HepG2 (cell line): ENCODE results near the gene GMEB2. TPM values are rescaled to one million over a fixed set of nuclear protein-coding genes. Genes with fewer than 3 reads are reported as not detected.

Experiments
- ATAC-seq: fragments of 200-7000 bp; cut with Tn5 transposase; 3 replicates; pipeline ENCODE4 v1.9.1; 2020; ENCODE audit warnings: mild to moderate bottlenecking, moderate library complexity
- BruUV-seq: library from RNA; stranded (reverse); fragments of 400-500 nt; replicated peaks from 2 replicates; lab custom pipeline; 2021; lab: Mats Ljungman, UMichigan
- CTCF ChIA-PET: fragments of 300-600 bp; formaldehyde crosslinking; extraction: SDS; loops from one replicate; lab custom pipeline; 2021; ENCODE audit warnings: low total read pairs, inconsistent platforms, low intra/inter-chr PET ratio; lab: Yijun Ruan, JAX
- POLR2A ChIA-PET: fragments of 350-600 bp; sonication (Branson Sonifier 250); formaldehyde crosslinking; loops from one replicate; lab custom pipeline; 2020; ENCODE audit warnings: antibody characterized with exemption, inconsistent platforms; lab: Yijun Ruan, JAX
- DNase-seq: peaks from one replicate; pipeline ENCODE4 v3.0.0-alpha.2; 2015; ENCODE audit warnings: low spot score
- FAIRE-seq: peaks from 3 replicates; lab custom pipeline; 2011; peaks lifted over from hg19 to GRCh38; lab: Jason Lieb, UNC
- H2AFZ ChIP-seq: one replicate; pipeline ENCODE4 v1.6.1; 2011; ENCODE audit warnings: low read length, inconsistent platforms
- H3K27ac ChIP-seq: fragments of 300-600 bp; 3 replicates; pipeline ENCODE4 v1.8.0; 2011; ENCODE audit warnings: mixed run types, mild to moderate bottlenecking, mixed read lengths, low read length, inconsistent platforms; ENCODE audit not compliant: insufficient read depth; ENCODE audit errors: extremely low read length
- H3K27me3 ChIP-seq, 2 experiments: fragments of 200-600 bp in 1 of 2; 2 replicates in 1 of 2; 3 replicates in 1 of 2; pipeline versions ENCODE4 v1.6.0 to v1.8.0; 2011; ENCODE audit warnings: low read length in 2 of 2, mild to moderate bottlenecking in 2 of 2, moderate library complexity in 2 of 2, inconsistent platforms in 1 of 2; ENCODE audit not compliant: insufficient read depth in 2 of 2, control insufficient read depth in 1 of 2
- H3K36me3 ChIP-seq, 2 experiments: fragments of 200-600 bp in 1 of 2; replicated peaks in 1 of 2; 2 replicates in 1 of 2; 3 replicates in 1 of 2; pipeline versions ENCODE4 v1.5.1 to v1.8.0; 2011; ENCODE audit warnings: low read length in 2 of 2, inconsistent platforms in 1 of 2; ENCODE audit not compliant: insufficient read depth in 2 of 2, control insufficient read depth in 1 of 2
- H3K4me1 ChIP-seq: 2 replicates; pipeline ENCODE4 v1.5.1; 2012; ENCODE audit warnings: low read length, inconsistent platforms; ENCODE audit not compliant: insufficient read depth
- H3K4me2 ChIP-seq: 2 replicates; pipeline ENCODE4 v1.6.0; 2011; ENCODE audit warnings: low read depth, low read length, inconsistent platforms
- H3K4me3 ChIP-seq, 3 experiments: fragments of 200-600 bp in 1 of 3; sonication (generic), shearing (Covaris generic) in 1 of 3; replicated peaks in 1 of 3; 2 replicates each; pipeline ENCODE4 v1.5.1; 2011 to 2016; ENCODE audit warnings: low read length in 3 of 3, inconsistent platforms in 2 of 3, low read depth in 2 of 3, mild to moderate bottlenecking in 2 of 3, control low read depth in 1 of 3, mixed read lengths in 1 of 3; ENCODE audit not compliant: insufficient read depth in 1 of 3
- H3K79me2 ChIP-seq: one replicate; pipeline ENCODE4 v1.6.1; 2011; ENCODE audit warnings: low read length, inconsistent platforms; ENCODE audit not compliant: insufficient read depth
- H3K9ac ChIP-seq: 2 replicates; pipeline ENCODE4 v1.6.0; 2011; ENCODE audit warnings: mild to moderate bottlenecking, low read depth, low read length, inconsistent platforms; ENCODE audit not compliant: insufficient read depth
- H3K9me3 ChIP-seq: 2 replicates; pipeline ENCODE4 v1.5.1; 2012; ENCODE audit warnings: mild to moderate bottlenecking, low read length
- H4K20me1 ChIP-seq: 2 replicates; pipeline ENCODE4 v1.6.0; 2011; ENCODE audit warnings: inconsistent platforms, mild to moderate bottlenecking, low read length, moderate library complexity; ENCODE audit not compliant: insufficient read depth
- ATAD3A ChIP-seq: sonication (generic); formaldehyde crosslinking; IDR thresholded peaks from 2 replicates; pipeline ENCODE4 v1.4.0; 2020; ENCODE audit warnings: missing genetic modification reagents
- FOXK2 ChIP-seq: fragments of 450-650 bp; IDR thresholded peaks from 2 replicates; pipeline ENCODE4 v1.6.1; 2016
- GLMP ChIP-seq: sonication (generic); formaldehyde crosslinking; IDR thresholded peaks from 2 replicates; pipeline ENCODE4 v1.9.0; 2021; ENCODE audit warnings: missing genetic modification reagents, mild to moderate bottlenecking, borderline replicate concordance
- GTF2F1 ChIP-seq: fragments of 150-350 bp; IDR thresholded peaks from 2 replicates; pipeline ENCODE4 v1.6.1; 2014; ENCODE audit warnings: low read length
- NR2F6 ChIP-seq, 2 experiments: IDR thresholded peaks; 2 replicates each; pipeline ENCODE4 v1.6.1; 2016; ENCODE audit warnings: antibody characterized with exemption in 1 of 2, mild to moderate bottlenecking in 1 of 2
- REL ChIP-seq: sonication (generic); formaldehyde crosslinking; conservative IDR thresholded peaks from 2 replicates; pipeline ENCODE4 v1.8.0; 2022; ENCODE audit warnings: mild to moderate bottlenecking, missing genetic modification reagents, moderate library complexity
- REPIN1 ChIP-seq: sonication (generic); formaldehyde crosslinking; IDR thresholded peaks from 2 replicates; pipeline ENCODE4 v1.8.0; 2022; ENCODE audit warnings: missing genetic modification reagents, low read depth, mild to moderate bottlenecking, borderline replicate concordance
- ZBTB33 ChIP-seq: sonication (generic); formaldehyde crosslinking; IDR thresholded peaks from 2 replicates; pipeline ENCODE4 v1.4.0; 2020; ENCODE audit warnings: missing genetic modification reagents
- ZNF12 ChIP-seq: sonication (generic); formaldehyde crosslinking; IDR thresholded peaks from 2 replicates; pipeline ENCODE4 v1.5.0; 2020; ENCODE audit warnings: missing genetic modification reagents
- ZNF574 ChIP-seq: sonication (generic); formaldehyde crosslinking; IDR thresholded peaks from 2 replicates; pipeline ENCODE4 v1.4.0; 2020; ENCODE audit warnings: missing genetic modification reagents
- ZNF672 ChIP-seq: sonication (generic); formaldehyde crosslinking; IDR thresholded peaks from 2 replicates; pipeline ENCODE4 v1.8.1; 2022; ENCODE audit warnings: missing genetic modification reagents
- WGBS: methylation state at CpG from one replicate; pipeline ENCODE4 v1.1.6; 2017; ENCODE audit warnings: low lambda C conversion rate; 5-methylcytosine and 5-hydroxymethylcytosine counted together
- in situ Hi-C: cut with HindIII; loops from 2 replicates; pipeline ENCODE4 v1.10.0; 2017; ENCODE audit warnings: low pct_unique_long_range_greater_than_20kb; ENCODE audit not compliant: extremely low pct_ligation_motif_present
- intact Hi-C: fragments of 100-400 bp; cut with micrococcal nuclease; formaldehyde crosslinking; loops from one replicate; pipeline ENCODE4 v1.10.0; 2022; ENCODE audit not compliant: unreplicated experiment
- polyA plus RNA-seq, 8 experiments: library from polyadenylated mRNA; depleted of rRNA in 3 of 8; stranded (reverse) in 7 of 8; unstranded in 1 of 8; fragments of >200 nt; fragmentation: Illumina TruSeq in 4 of 8; extraction: Trizol in 4 of 8; gene quantifications; 2 replicates each; pipeline versions ENCODE4 v1.2.1 to v1.2.3, GENCODE V29; 2011 to 2016; ENCODE audit warnings: low read depth in 4 of 8, missing spikeins in 1 of 8, mixed read lengths in 1 of 8; ENCODE audit not compliant: insufficient read depth in 1 of 8
- total RNA-seq, 5 experiments: library from RNA; depleted of rRNA; stranded (reverse); fragments of >200 nt; fragmentation: Illumina TruSeq; extraction: Trizol; gene quantifications; 2 replicates each; pipeline ENCODE4 v1.2.3, GENCODE V29; 2016; ENCODE audit warnings: low read depth in 1 of 5

GMEB2 gene
- total and polyA plus RNA-seq, 2 of the 13 experiments (the other 11 are each of a cell fraction or from before 2014, with no cell fraction given): 10.6 to 12.4 TPM

GRCh38 chr20:63641146-63641791 lies 14.4 kb upstream of the GMEB2 start:
- WGBS: 74% methylated on average over 43 of the region's 47 CpGs
- H3K79me2 ChIP-seq: no peaks in the 10 kb centered on the region
- intact Hi-C loops: no loop called here
- no peak overlapping the region for H2AFZ ChIP-seq
- peaks cover 22% of the 10 kb centered on the region for H3K4me1 ChIP-seq
- H3K4me2 ChIP-seq: peak overlapping the region; percentile 86
- in situ Hi-C loops: no loop called here
- H3K4me3 ChIP-seq: peak overlapping the region; percentile 8 to 67 (median 24); a peak in 4 of 6 replicates
- no peaks in the 10 kb centered on the region for H3K9me3 ChIP-seq
- peak overlapping the region; percentile 44; the same call in 1 of the 2 replicates for H3K9ac ChIP-seq
- peak; percentile 39 for FAIRE-seq
- H3K27ac ChIP-seq: peak overlapping the region; percentile 31
- H4K20me1 ChIP-seq: no peaks in the 10 kb centered on the region
- CTCF ChIA-PET: no interaction called here
- DNase-seq: no peak
- POLR2A ChIA-PET: interaction anchor here (0.6 to 3.3 kb wide), 20 partner anchors 9 to 421 kb away, joined by 3 to 58 read pairs (median 5); partner anchors contain the start of genes ARFRP1, GMEB2, HELZ2 and RTEL1
- peak; percentile 42; the same call in 2 of the 3 replicates for ATAC-seq
- no TSS peak for BruUV-seq
- no peaks in the 10 kb centered on the region; a peak in 1 of 5 replicates for H3K27me3 ChIP-seq
- no peaks in the 10 kb centered on the region; a peak in 1 of 5 replicates for H3K36me3 ChIP-seq
- no peak for TF ChIP-seq ZNF672
- TF ChIP-seq ZNF574 (CRISPR knock-in tag): no peak
- TF ChIP-seq NR2F6 (IDR thresholded peaks at IDR 0.05): no peak
- TF ChIP-seq NR2F6 (CRISPR knock-in tag; IDR thresholded peaks at IDR 0.05): no peak
- no peak for TF ChIP-seq REPIN1 (CRISPR knock-in tag)
- no peak for TF ChIP-seq REL (CRISPR knock-in tag)
- no peak for TF ChIP-seq GTF2F1
- no peak for TF ChIP-seq FOXK2
- TF ChIP-seq ATAD3A (CRISPR knock-in tag): 0 out of 2 replicates have a peak, but pooled peaks have one; percentile 35
- no peak for TF ChIP-seq GLMP (CRISPR knock-in tag)
- no peak for TF ChIP-seq ZNF12 (CRISPR knock-in tag)
- peak; percentile 83 for TF ChIP-seq ZBTB33 (CRISPR knock-in tag)
